Measurements from ENCODE around the gene LDHB.
"Not testable (repeated sequence)": the region's sequence is repeated elsewhere in the genome, so short reads cannot be mapped to it uniquely, and the experiment has no call there.

LDHB gene

DNA sequence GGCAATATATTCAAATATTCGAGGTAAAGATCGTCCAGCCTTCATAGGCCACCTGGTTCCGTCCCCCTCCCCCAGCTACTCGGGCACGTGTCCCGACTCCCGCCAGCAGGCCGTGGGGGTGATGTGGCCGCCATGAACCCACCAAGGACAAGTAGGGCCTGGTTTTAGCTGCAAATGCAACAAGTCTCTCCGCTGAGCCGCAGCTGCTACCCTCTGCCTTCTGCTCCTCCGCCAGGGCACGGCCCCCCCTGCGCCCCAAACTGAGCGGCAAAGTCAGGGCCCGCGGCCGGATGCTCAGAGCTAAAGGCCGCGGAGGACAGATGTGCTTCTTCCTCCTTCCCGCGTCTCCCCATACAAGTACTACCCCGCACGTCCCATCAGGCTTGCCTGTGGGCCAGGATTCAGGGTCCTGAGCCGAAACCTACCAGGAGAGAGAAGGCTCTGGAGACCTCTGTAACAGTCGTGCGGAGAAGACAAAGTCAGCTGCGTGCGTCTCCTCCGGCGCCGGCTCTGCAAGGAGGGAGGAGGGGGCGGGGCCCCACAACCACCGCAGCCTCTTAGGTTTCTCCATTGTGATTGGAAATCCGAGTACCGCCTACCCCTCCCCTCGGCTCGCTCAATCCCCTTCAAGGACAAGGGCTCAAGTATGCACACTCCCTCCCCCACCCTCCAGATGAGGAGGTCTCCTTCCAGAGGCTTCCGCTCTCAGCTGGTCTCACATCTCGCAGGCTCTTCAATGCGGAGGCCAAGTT lies at the start of gene LDHB:
Gene LDHB, minus strand, starts transcription at position 517 of the 752 bp plus-strand sequence. CDS start 3,171 bp downstream, outside the sequence.
- DNase-seq = peak; percentile 89

- DNase-seq = no peak
Measured at GRCh38 chr12:21704847-21705246, 47.2 kb upstream of the LDHB start.

GRCh38 chr12:21699851-21700250 lies 42.2 kb upstream of the LDHB start:
- DNase-seq = no peak

GRCh38 chr12:21697904-21698630 lies 40.4 kb upstream of the LDHB start:
- DNase-seq = no peak

- DNase-seq = no peak
Measured at GRCh38 chr12:21696625-21697024, 39.0 kb upstream of the LDHB start.

DNA sequence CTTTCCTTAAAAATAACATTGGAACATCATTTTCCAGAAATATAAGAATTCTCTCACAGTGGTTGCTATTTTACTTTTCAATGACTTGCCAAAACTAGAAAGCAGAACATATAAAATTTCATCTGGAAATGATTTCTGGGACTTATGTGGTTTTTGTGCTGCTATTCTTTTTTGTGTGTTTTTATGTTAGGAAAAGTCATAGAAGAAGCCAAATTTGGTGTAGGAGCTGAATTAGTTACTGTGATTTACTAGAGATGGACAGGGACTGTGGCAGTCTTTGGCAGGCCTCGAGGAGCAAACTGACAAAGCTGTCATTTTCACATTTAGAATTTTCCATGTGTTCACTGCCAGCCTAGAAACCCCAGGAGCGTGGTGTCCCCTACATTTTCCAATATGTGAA lies 38.3 kb upstream of the LDHB start:
- no peak for DNase-seq

DNA sequence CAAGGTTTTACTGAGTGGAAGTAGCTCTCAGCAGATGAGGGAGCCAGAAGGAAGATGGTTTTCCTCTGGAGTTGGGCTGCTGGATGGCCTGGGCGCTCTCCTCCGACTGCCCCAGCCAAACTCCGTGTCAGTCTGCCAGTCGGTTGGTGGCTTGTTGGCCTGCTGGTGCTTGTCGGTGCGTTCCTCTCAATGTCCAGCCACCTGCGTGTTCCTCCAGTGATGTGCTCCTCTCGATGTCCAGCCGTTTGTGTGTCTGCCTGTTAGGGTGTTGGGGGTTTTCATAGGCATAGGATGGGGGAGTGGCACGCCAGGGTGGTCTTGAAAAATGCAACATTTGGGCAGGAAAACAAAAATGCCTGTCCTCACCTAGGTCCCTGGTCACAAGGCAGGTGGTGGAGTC lies 37.0 kb upstream of the LDHB start:
- no peak for DNase-seq

DNA sequence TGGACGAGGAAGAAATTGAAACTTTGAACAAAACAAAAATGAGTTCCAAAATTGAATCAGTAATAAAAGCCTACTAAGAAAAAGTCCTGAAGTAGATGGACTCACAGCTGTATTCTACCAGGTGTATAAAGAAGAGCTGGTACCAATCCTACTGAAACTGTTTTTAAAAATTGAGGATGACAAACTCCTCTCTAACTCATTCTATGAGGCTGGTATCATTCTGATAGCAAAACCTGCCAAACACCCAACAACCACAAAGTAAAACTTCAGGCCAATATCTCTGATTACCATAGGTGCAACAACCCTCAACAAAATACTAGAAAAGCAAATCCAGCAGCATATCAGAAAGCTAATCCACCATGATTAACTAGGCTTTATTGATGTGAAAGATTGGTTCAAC lies 33.9 kb upstream of the LDHB start:
- no peak for DNase-seq

DNA sequence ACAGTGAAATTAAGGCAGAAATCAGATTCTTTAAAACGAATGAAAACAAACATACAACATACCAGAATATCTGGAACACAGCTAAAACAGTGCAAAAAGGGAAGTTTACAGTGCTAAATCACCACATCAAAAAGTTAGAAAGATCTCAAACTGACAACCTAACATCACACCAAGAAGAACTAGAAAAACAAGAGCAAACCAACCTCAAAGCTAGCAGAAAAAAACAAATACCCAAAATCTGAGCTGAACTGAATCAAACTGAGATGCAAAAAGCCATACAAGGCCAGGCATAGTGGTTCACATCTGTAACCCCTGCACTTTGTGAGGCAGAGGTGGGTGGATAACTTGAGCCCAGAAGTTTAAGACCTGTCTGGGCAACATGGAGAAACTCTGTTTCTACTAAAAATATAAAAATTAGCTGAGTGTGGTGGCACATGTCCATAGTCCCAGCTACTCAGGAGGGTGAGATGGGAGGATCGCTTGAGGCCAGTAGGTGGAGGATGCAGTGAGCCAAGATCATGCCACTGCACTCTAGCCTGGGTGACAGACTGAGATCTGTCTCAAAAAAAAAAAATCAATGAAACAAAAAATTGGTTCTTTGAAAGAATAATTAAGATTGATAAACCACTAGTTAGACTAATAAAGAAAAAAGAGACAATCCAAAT lies 33.2 kb upstream of the LDHB start:
- no peak for DNase-seq

DNA sequence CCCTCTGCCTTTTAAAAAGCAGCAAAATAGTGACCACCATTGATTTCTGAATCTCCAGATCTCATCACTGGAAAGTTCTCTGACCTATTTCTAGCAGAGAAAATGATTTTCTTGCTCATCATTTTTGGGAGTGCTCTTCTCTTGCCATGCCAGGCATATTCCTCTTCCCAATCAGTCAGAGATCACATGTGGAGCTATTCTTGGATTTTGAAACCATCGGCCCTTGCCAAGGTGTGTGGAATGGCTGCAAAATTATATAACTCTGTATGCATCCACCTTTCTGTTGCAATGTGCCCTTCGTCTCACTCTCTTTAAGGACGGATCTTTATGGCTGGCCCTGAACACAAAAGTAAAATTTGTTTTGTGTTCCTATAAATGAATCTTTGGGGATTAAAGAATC lies 25.5 kb upstream of the LDHB start:
- DNase-seq = no peak

DNA sequence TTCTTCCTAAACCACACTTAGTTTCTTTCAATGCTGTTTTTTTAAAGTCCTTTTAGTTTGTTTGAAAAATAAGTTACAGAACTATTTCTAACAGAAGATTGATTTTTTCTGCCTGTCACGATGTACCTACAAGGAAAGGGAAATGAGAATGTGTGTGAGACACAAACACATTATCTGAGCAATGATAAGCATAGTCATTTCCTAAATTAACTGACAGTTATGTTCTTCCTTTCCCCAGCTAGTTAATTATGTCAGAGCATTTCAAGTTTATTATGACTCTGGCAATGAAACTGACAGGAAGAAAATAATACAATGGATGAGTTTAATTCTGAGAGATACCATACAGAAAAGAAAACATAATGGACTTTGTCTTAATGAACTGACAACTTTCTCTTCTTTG lies 21.3 kb upstream of the LDHB start:
- no peak for DNase-seq

DNA sequence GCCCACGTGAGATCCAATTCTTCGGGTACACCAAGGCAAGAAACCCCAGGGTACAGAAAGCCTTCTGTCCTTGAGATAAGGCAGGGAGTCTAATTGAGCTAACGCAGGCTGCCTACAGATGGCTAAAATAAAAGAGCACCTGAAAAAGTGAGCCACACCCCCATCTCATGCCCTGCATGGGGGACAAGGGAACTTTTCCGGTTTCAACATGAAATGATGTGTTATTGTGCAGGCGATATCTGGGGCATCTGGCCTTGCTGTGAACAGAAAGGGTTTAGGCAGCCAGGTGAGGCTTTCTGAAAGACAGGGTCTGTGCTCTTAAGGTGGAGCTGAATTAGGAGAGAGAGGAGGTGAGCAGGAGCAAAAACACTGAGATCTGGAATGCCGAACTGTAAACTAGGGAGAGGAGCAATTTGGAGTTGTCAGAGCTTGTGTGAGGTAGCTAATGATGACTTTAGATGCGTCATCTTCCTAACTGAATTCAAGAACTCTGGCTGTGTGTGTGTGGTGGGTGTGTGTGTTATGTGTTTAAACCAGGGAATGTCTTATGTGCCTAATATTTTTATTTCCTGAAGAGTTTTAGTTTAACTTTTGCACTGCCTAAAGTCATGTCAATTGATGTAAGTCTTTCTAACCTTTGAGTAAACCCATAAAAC lies 20.1 kb upstream of the LDHB start:
- DNase-seq = no peak

DNA sequence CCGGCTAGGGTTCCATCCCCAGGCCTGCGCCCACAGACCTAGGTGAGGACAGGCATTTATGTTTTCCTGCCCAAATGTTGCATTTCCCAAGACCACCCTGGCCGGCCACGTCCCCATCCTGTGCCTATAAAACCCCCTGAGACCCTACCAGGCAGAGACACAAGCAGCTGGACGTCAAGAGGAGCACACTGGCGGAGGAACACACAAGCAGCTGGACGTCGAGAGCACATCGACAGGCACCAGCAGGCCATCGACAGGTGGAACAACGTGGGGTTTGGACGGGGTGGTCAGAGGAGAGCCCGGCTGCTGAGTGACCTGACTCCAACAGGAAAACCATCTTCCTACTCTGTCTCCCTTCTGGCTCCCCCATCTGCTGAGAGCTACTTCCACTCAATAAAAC lies 19.6 kb upstream of the LDHB start:
- DNase-seq = no peak

DNA sequence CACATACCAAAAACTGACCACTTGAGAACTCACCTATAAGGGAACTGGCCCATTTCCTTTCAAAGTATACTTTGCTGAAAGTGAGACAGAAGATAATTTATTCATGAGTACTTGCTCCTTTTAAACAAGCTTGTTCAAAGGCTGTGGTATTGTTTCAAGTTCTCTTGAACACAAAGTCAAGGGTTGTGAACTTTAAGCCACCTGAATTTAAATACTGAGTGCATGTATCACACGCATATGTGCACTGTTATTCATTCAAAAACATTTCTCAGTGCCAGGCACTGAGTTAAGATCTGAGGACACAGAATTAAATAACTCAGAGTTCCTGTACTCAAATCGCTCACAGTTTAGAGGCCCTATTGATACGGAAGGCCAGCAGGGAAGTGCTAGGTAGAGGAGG lies 19.1 kb upstream of the LDHB start:
- no peak for DNase-seq

DNA sequence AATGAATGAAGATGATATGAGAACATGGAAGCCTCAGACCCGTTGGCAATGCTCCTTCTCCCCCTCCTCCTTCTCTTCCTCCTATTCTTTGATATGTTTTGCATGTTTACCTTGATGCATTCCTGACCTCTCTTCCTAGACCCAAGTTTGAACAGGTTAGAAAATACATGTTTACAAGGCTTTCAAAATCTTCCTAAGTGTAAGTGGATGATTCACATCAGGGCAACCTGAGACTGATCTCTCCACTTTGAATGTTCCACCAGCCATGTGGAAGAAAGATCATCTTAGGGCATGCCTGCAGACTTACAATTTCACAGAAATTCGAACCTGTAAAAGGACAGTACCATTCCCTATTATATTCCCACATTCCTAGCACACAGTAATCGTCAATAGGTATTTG lies 18.0 kb upstream of the LDHB start:
- DNase-seq = no peak

- no peak for DNase-seq
Measured at GRCh38 chr12:21675096-21675495, 17.5 kb upstream of the LDHB start.

GRCh38 chr12:21673830-21674552 lies 16.3 kb upstream of the LDHB start:
- DNase-seq = not testable (repeated sequence)

DNA sequence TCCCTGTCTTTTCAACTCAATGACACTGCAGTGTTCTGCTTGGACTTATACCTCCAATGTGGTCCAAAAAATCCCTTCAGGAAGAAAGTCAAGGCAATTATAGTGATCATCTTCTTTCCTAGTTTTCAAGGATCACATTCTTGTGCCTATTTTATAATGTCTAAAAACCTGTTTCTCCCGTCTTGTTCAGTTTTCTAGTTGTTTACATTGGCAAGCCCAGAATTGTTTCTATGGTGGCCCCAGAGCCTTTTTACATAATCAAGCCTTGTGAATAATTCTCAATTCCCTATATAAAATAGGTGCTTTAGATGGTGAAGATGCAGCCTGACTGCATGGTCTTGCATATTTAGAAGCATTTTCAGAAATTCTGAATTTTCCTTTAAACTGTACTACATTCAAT lies 14.5 kb upstream of the LDHB start:
- DNase-seq = no peak

GRCh38 chr12:21666722-21667121 lies 9.1 kb upstream of the LDHB start:
- no peak for DNase-seq

- no peak for DNase-seq
Measured at GRCh38 chr12:21665816-21666215, 8.2 kb upstream of the LDHB start.

DNA sequence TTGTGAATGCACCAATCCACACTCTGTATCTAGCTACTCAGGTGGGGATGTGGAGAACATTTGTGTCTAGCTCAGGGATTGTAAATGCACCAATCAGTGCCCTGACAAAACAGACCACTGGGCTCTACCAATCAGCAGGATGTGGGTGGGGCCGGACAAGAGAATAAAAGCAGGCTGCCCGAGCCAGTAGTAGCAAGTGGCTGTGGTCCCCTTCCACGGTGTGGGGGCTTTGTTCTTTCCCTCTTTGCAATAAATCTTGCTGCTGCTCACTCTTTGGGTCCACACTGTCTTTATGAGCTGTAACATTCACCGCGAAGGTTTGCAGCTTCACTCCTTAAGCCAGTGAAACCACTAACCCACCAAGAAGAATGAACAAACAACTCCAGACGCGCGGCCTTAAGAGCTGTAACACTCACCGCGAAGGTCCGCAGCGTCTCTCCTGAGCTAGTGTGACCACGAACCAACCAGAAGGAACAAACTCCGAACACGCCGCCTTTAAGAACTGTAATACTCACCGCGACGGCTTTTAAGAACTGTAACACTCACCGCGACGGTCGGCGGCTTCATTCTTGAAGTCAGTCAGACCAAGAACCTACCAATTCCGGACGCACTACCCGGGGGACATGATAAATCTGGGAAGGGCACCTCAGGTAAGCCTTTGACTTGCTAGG lies 4.6 kb upstream of the LDHB start:
- DNase-seq = peak; percentile 37

DNA sequence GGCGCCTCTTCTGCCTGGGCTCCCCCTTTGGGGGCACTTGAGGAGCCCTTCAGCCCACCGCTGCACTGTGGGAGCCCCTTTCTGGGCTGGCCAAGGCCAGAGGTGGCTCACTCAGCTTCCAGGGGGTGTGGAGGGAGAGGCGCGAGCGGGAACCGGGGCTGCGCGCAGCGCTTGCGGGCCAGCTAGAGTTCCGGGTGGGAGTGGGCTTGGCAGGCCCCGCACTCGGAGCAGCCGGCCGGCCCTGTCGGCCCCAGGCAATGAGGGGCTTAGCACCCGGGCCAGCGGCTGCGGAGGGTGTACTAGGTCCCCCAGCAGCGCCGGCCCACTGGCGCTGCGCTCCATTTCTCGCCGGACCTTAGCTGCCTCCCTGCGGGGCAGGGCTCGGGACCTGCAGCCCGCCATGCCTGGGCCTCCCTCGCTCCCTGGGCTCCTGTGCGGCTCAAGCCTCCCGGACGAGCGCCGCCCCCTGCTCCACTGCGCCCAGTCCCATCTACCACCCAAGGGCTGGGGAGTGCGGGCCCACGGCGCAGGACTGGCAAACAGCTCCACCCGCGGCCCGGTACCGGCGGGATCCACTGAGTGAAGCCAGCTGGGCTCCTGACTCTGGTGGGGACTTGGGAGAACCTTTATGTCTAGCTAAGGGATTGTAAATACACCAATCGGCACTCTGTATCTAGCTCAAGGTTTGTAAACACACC lies 3.9 kb upstream of the LDHB start:
- DNase-seq = not testable (repeated sequence)
